Adipocyte (in vitro differentiated cells): ENCODE measurements around the gene VAV2.

Experiments used
- DNase-seq: peaks from one replicate; pipeline ENCODE4 v3.0.0-alpha.2; 2015; ENCODE audit warnings: low read depth
- H3K27me3 ChIP-seq: replicated peaks from 2 replicates; pipeline ENCODE4 v1.7.0; 2013; ENCODE audit warnings: mild to moderate bottlenecking, low read length, moderate library complexity; ENCODE audit not compliant: control insufficient read depth, insufficient read depth
- H3K36me3 ChIP-seq: 2 replicates; pipeline ENCODE4 v1.7.0; 2013; ENCODE audit warnings: low read length, mild to moderate bottlenecking, moderate library complexity; ENCODE audit not compliant: control insufficient read depth, insufficient read depth, severe bottlenecking
- H3K4me1 ChIP-seq: 2 replicates; pipeline ENCODE4 v1.7.0; 2013; ENCODE audit warnings: mild to moderate bottlenecking, low read length, moderate library complexity; ENCODE audit not compliant: control insufficient read depth, insufficient read depth
- H3K4me3 ChIP-seq: 2 replicates; pipeline ENCODE4 v1.7.0; 2013; ENCODE audit warnings: mild to moderate bottlenecking, low read length, moderate library complexity
- H3K9ac ChIP-seq: 2 replicates; pipeline ENCODE4 v1.7.0; 2013; ENCODE audit warnings: mild to moderate bottlenecking, low read length, moderate library complexity
- H3K9me3 ChIP-seq: 2 replicates; pipeline ENCODE4 v1.7.0; 2013; ENCODE audit warnings: mild to moderate bottlenecking, low read length, moderate library complexity; ENCODE audit not compliant: control insufficient read depth

The VAV2 gene

DNA sequence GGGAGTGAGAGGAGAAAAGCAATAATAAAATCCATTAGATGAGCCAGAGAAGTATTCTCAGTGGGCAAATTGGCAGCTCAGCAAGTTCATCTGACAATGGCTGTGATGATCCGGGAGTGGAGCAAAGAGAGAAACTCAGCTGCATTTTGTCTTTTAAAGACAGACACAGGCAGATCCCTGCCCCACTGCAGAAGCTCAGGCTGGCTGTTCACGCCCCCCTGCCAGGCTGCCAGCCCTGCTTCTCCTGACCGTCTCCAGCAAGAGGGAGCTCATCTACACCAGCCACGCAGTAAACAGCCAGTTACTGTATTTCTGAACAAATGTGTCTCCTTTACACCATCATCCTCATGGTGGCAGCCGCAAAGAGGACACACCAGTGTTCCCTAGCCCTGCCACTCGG, 139.7 kb downstream of the VAV2 start:
- Histone ChIP-seq H3K4me3 (no peak overlapping the region), H3K9me3 (no peaks in the 10 kb centered on the region), H3K27me3 (no peaks in the 10 kb centered on the region), H3K9ac (no peak overlapping the region), H3K4me1 (peaks cover 9% of the 10 kb centered on the region), H3K36me3 (no peaks in the 10 kb centered on the region)
- no peak for DNase-seq

DNA sequence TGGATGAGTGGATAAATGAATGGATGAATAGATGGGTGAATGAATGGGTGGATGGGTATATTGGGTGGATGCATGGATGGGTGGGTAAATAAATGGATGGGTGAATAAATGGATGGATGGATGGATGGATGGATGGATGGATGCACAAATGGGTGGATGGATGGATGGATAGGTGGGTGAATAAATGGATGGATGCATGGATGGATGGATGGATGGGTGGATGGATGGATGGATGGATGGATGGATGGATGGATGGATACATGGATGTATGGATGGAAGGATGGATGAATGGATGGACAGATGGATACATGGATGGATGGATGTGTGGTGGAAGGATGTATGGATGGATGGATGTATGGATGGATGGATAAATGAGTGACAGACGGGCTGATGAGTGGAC, 140.4 kb downstream of the VAV2 start:
- no peak for DNase-seq
- Histone ChIP-seq H3K9ac (no peak overlapping the region), H3K36me3 (no peaks in the 10 kb centered on the region), H3K4me1 (peaks cover 9% of the 10 kb centered on the region), H3K4me3 (no peak overlapping the region), H3K27me3 (no peaks in the 10 kb centered on the region), H3K9me3 (no peaks in the 10 kb centered on the region)

DNA sequence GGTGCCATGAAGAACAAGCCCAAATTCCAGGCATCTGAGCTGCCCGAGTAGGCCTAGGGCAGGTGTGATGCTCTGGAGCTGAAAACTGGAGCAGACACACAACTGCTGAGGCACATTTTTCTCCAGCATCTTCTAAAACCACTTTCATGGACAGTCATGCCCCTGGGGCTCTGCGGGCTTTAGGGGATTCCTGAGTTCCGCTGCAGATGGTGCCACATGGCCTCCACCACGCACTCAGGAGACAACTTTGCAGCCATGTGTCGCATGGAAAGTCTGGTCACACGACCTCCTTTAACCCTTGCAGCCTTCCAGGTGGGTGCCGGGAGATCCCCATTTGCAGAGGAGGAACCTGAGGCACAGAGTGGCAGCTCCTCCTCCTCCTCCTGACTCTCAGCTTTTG, 141.2 kb downstream of the VAV2 start:
- Histone ChIP-seq H3K4me3 (no peak overlapping the region), H3K36me3 (no peaks in the 10 kb centered on the region), H3K4me1 (peaks cover 6% of the 10 kb centered on the region), H3K9ac (no peak overlapping the region), H3K9me3 (no peaks in the 10 kb centered on the region), H3K27me3 (no peaks in the 10 kb centered on the region)
- DNase-seq: no peak

DNA sequence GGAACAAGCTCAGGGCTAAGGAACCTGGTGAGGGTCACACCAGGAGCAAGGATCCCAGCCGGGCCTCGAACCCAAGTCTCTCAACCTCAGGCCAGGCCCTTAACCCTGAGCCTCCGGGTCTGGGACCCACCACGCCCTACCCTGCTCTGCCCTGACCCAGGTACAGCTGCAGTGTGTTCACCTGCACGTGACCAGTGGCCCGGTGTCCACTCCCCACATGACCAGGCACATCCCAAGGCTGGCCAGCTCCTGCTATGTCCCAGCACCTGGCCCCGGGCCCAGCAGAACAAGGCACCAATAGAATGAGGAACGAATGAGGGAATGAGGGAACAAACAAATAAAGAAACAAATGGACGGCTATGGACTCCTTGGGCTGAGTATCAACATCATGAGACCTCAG, 142.0 kb downstream of the VAV2 start:
- H3K27me3 ChIP-seq: no peaks in the 10 kb centered on the region
- no peak for DNase-seq
- H3K4me3 ChIP-seq: no peak overlapping the region
- no peaks in the 10 kb centered on the region for H3K9me3 ChIP-seq
- no peak overlapping the region for H3K9ac ChIP-seq
- H3K36me3 ChIP-seq: no peaks in the 10 kb centered on the region
- H3K4me1 ChIP-seq: peaks cover 3% of the 10 kb centered on the region

DNA sequence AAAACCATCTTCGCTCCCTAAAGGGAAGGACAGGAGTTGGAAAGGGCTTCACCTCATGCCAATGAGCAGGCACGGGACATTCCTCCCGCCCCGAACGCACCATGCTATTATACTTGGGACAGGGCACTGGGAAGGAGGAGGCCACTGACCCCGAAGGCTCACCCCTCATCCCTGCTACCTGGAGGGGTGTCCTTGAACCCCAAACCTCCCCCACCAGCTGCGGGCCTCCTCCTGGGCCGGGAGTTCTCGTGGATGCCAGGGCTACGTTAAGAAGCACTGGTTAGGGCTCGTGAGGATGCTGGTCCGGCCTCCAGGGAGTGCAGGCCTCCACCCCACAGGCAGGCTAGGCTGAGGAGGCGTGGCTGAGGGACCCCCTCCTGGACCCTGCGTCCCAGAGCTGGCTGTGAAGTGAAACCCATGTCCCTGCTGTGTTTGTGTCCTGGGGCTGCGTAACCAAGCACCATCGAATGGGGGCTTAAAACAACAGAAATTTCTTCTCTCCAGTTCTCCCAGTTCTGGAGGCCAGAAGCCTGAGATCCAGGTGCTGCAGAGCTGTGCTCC, 142.9 kb downstream of the VAV2 start:
- Histone ChIP-seq H3K36me3 (no peaks in the 10 kb centered on the region), H3K9ac (no peak overlapping the region), H3K4me3 (no peak overlapping the region), H3K9me3 (no peaks in the 10 kb centered on the region), H3K4me1 (peaks cover 3% of the 10 kb centered on the region), H3K27me3 (no peaks in the 10 kb centered on the region)
- DNase-seq: no peak

DNA sequence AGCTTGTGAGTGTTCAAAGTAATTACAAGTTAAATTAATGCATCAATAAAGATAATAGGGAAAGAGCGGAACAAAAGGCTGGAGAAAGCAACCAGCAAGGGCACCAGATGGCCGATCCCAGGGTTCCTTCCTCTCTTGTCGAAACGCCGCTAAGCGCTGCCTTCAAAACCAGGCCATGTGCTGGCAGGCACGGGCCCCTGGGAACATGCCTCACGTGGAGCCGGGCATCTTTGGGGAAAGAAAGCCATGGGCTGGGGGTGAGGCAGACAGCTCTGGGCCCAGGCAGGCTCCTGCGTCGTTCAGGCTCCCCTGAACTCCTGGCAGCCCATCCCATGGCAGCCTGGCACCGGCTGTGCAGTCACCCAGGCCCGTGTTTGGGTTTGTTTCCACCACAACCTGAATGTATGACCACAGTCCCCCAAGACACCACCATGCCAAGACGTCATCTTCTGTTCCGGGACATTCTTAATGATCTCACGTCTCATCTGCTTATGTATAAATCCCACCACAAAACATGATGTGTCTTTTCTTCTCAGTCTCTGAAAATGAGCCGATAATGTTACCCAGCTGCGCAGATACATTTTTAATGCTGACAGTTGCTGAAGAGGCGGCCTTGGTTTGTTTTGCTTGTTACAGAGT, 143.5 kb downstream of the VAV2 start:
- no peak overlapping the region for H3K4me3 ChIP-seq
- H3K9me3 ChIP-seq: no peaks in the 10 kb centered on the region
- no peak overlapping the region for H3K9ac ChIP-seq
- no peaks in the 10 kb centered on the region for H3K27me3 ChIP-seq
- H3K4me1 ChIP-seq: peaks cover 3% of the 10 kb centered on the region
- DNase-seq: no peak
- no peaks in the 10 kb centered on the region for H3K36me3 ChIP-seq

DNA sequence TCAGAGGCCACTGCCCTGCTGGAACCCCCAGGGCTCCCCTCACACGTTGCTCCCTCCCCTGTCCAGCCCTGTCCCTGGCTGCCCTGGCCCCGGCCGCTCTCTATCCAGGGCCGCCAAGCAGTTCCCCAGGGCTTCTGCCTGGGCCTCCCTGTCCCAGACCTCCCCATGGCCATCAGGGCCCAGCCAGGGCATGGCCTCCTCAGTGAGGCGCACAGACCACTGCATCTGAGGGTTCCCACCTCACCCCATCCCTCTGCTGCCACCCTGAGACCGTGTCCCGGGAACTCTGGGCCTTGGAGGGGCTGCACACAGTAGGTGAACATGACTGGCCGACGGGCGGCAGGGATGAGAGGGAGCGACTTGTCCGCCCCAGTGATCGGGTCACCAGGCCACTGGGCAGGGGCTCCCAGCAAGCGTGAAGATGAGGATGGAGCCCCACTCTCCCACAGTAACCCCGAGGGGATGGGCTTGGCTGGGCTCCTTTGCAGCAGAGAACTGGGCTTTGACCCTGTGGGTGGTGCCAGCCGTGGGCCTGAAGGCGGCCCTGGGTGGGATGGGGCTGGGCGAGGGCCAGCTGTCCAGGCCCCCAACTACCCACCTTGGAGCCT, 145.5 kb downstream of the VAV2 start:
- no peak for DNase-seq
- Histone ChIP-seq H3K4me3 (no peak overlapping the region), H3K27me3 (no peaks in the 10 kb centered on the region), H3K4me1 (peaks cover 3% of the 10 kb centered on the region), H3K36me3 (no peaks in the 10 kb centered on the region), H3K9ac (no peak overlapping the region), H3K9me3 (no peaks in the 10 kb centered on the region)

DNA sequence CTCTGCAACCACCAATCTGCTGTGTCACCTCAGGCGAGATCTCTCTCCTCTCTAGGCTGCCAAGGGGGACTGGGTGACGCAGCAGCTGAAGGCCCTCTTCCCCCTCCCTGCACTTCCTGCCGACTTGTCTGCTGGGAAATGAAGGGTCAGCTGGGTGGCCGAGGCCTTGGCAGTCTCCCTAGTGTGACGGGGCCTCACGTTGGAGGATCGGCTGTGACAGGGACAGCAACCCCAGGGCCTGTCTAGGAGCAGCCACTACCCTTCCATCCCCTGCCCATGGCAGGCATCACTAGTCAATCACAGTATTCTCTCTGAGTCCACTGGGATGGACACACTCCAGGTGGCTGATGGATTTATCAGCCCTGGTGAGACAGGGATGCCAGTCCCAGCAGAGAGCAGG, 146.7 kb downstream of the VAV2 start:
- no peak for DNase-seq
- no peak overlapping the region for H3K4me3 ChIP-seq
- H3K4me1 ChIP-seq: peaks cover 3% of the 10 kb centered on the region
- H3K9me3 ChIP-seq: no peaks in the 10 kb centered on the region
- H3K36me3 ChIP-seq: no peaks in the 10 kb centered on the region
- H3K9ac ChIP-seq: no peak overlapping the region
- no peaks in the 10 kb centered on the region for H3K27me3 ChIP-seq

DNA sequence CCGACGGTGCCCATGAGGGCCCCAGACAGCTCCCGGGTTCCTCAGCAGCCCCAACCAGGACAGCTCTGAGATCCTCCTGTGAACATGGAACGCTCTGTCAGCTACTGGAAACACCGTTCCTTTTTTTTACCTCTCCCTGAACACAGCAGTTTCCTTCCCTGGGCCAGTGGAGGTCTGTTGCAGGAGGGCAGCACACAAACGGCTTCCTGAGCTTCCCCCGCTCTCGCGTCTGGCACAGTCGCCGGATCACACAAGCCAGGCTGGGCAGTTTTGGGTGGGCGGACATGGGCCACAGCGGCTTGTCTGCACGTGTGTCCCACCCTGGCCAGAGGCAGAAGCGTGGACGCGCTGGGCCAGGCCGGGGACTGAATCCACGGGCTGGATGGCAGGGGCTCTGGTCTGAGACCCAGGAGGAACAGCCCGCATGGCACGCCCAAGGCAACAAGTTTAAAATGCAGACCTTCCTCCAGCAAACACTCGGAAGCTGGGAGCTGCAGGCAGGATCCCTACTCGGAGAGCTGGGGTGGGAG, 147.2 kb downstream of the VAV2 start:
- Histone ChIP-seq H3K27me3 (no peaks in the 10 kb centered on the region), H3K9me3 (no peaks in the 10 kb centered on the region), H3K9ac (no peak overlapping the region)

DNA sequence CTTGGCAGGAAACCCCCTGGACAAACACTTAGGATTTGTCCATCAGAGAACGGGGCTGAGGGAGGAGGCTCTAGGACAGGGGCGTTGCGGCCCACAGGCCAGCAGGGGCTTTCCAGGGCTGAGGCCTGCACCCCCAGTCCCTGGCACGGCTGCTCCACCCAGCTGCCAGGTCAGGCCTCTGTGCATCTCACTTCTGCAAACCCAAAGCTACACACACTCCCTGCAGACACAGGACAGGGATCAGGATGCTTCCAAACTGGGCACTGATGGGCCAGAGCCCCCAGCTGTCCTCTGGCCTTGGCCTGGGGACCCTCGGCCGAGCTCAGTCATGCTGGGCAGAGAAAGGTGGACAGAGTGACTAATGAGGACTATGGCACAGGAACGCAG, 147.7 kb downstream of the VAV2 start:
- Histone ChIP-seq H3K27me3 (no peaks in the 10 kb centered on the region), H3K36me3 (no peaks in the 10 kb centered on the region), H3K4me3 (no peak overlapping the region), H3K9ac (no peak overlapping the region), H3K4me1 (peaks cover 14% of the 10 kb centered on the region), H3K9me3 (no peaks in the 10 kb centered on the region)
- no peak for DNase-seq

More for the DNA sequence above, 147.2 kb downstream of the VAV2 start:
- Histone ChIP-seq H3K4me3 (no peak overlapping the region), H3K4me1 (peaks cover 8% of the 10 kb centered on the region), H3K36me3 (no peaks in the 10 kb centered on the region)
- no peak for DNase-seq

DNA sequence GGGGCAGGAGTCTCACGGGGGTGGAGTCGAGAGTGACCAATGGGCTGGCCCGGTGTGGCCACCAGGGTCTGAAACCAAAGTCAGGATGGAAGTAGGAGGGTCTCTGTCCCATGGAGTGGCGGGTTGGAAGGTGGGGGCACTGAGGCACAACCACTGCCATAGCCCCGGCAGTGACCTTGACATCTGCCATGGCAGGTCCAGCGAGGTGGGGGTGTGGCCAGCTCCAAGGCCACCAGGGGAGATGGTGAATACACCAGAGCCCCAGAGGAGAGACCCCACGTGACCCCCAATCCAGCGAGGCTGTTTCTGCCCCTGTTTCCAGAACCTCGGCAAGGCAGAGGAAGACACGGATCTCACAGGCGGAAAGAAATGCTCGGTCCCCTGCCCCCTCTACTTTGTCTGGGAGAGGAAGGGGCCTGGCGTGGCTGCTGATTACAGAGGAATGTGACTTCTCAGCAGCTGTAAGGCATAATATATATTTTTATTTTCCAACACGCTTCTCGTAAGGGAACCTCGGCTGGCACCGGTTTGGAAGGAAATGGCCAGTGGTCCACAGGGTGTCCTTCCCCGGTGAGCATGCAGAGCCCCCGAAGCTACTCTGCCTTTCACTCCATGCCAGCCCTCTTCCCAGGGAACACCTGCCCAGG, 148.2 kb downstream of the VAV2 start:
- peaks cover 17% of the 10 kb centered on the region for H3K4me1 ChIP-seq
- no peaks in the 10 kb centered on the region for H3K27me3 ChIP-seq
- H3K4me3 ChIP-seq: no peak overlapping the region
- no peak for DNase-seq
- H3K36me3 ChIP-seq: no peaks in the 10 kb centered on the region
- H3K9me3 ChIP-seq: no peaks in the 10 kb centered on the region
- no peak overlapping the region for H3K9ac ChIP-seq
